ENCODE results near the gene IL34.

DNA sequence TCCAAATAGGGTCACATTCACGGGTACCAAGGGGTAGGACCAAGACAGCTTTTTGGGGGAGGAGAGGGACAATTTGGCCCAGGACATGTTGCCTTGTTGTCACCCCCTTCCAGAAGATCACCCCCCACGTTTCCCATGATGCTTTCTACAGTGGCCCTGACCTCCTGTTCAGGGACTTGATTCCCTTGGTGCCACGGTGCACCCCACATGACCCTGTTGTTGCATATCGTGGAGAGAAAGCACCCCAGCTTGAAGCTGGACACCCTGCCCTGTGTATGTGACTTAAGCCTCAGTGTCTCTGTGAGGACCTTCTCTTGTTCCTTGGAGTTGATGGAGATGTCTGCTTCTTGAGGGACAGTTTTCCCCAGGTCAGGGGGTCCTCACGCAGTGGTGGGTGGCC, 12.6 kb downstream of the IL34 start:
- TF ChIP-seq, protein P1, sequence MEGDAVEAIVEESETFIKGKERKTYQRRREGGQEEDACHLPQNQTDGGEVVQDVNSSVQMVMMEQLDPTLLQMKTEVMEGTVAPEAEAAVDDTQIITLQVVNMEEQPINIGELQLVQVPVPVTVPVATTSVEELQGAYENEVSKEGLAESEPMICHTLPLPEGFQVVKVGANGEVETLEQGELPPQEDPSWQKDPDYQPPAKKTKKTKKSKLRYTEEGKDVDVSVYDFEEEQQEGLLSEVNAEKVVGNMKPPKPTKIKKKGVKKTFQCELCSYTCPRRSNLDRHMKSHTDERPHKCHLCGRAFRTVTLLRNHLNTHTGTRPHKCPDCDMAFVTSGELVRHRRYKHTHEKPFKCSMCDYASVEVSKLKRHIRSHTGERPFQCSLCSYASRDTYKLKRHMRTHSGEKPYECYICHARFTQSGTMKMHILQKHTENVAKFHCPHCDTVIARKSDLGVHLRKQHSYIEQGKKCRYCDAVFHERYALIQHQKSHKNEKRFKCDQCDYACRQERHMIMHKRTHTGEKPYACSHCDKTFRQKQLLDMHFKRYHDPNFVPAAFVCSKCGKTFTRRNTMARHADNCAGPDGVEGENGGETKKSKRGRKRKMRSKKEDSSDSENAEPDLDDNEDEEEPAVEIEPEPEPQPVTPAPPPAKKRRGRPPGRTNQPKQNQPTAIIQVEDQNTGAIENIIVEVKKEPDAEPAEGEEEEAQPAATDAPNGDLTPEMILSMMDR (conservative IDR thresholded peaks at IDR 0.05; ENCODE audit: low read depth in 2 of 2), result no peak
- TF ChIP-seq POLR2AphosphoS5 (IDR thresholded peaks at IDR 0.05; ENCODE audit: low read depth) (no peak), EZH2 (IDR thresholded peaks at IDR 0.05; ENCODE audit: low read depth, unreplicated experiment) (no peak), STAT1 (IDR thresholded peaks at IDR 0.05; ENCODE audit: unreplicated experiment) (no peak), NANOG (IDR thresholded peaks at IDR 0.05; ENCODE audit: borderline replicate concordance) (no peak), EZH2phosphoT487 (IDR thresholded peaks at IDR 0.05; ENCODE audit: unreplicated experiment) (no peak), CREB1 (CRISPR knock-in tag; IDR thresholded peaks at IDR 0.05; ENCODE audit: low read depth) (no peak), JUNB (IDR thresholded peaks at IDR 0.05; ENCODE audit: unreplicated experiment) (no peak)
- TF ChIP-seq, protein P2, sequence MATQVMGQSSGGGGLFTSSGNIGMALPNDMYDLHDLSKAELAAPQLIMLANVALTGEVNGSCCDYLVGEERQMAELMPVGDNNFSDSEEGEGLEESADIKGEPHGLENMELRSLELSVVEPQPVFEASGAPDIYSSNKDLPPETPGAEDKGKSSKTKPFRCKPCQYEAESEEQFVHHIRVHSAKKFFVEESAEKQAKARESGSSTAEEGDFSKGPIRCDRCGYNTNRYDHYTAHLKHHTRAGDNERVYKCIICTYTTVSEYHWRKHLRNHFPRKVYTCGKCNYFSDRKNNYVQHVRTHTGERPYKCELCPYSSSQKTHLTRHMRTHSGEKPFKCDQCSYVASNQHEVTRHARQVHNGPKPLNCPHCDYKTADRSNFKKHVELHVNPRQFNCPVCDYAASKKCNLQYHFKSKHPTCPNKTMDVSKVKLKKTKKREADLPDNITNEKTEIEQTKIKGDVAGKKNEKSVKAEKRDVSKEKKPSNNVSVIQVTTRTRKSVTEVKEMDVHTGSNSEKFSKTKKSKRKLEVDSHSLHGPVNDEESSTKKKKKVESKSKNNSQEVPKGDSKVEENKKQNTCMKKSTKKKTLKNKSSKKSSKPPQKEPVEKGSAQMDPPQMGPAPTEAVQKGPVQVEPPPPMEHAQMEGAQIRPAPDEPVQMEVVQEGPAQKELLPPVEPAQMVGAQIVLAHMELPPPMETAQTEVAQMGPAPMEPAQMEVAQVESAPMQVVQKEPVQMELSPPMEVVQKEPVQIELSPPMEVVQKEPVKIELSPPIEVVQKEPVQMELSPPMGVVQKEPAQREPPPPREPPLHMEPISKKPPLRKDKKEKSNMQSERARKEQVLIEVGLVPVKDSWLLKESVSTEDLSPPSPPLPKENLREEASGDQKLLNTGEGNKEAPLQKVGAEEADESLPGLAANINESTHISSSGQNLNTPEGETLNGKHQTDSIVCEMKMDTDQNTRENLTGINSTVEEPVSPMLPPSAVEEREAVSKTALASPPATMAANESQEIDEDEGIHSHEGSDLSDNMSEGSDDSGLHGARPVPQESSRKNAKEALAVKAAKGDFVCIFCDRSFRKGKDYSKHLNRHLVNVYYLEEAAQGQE (IDR thresholded peaks at IDR 0.05; ENCODE audit: unreplicated experiment), result no peak
- TF ChIP-seq, protein P3, sequence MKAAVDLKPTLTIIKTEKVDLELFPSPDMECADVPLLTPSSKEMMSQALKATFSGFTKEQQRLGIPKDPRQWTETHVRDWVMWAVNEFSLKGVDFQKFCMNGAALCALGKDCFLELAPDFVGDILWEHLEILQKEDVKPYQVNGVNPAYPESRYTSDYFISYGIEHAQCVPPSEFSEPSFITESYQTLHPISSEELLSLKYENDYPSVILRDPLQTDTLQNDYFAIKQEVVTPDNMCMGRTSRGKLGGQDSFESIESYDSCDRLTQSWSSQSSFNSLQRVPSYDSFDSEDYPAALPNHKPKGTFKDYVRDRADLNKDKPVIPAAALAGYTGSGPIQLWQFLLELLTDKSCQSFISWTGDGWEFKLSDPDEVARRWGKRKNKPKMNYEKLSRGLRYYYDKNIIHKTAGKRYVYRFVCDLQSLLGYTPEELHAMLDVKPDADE (IDR thresholded peaks at IDR 0.05), result no peak
- TF ChIP-seq, protein P4, sequence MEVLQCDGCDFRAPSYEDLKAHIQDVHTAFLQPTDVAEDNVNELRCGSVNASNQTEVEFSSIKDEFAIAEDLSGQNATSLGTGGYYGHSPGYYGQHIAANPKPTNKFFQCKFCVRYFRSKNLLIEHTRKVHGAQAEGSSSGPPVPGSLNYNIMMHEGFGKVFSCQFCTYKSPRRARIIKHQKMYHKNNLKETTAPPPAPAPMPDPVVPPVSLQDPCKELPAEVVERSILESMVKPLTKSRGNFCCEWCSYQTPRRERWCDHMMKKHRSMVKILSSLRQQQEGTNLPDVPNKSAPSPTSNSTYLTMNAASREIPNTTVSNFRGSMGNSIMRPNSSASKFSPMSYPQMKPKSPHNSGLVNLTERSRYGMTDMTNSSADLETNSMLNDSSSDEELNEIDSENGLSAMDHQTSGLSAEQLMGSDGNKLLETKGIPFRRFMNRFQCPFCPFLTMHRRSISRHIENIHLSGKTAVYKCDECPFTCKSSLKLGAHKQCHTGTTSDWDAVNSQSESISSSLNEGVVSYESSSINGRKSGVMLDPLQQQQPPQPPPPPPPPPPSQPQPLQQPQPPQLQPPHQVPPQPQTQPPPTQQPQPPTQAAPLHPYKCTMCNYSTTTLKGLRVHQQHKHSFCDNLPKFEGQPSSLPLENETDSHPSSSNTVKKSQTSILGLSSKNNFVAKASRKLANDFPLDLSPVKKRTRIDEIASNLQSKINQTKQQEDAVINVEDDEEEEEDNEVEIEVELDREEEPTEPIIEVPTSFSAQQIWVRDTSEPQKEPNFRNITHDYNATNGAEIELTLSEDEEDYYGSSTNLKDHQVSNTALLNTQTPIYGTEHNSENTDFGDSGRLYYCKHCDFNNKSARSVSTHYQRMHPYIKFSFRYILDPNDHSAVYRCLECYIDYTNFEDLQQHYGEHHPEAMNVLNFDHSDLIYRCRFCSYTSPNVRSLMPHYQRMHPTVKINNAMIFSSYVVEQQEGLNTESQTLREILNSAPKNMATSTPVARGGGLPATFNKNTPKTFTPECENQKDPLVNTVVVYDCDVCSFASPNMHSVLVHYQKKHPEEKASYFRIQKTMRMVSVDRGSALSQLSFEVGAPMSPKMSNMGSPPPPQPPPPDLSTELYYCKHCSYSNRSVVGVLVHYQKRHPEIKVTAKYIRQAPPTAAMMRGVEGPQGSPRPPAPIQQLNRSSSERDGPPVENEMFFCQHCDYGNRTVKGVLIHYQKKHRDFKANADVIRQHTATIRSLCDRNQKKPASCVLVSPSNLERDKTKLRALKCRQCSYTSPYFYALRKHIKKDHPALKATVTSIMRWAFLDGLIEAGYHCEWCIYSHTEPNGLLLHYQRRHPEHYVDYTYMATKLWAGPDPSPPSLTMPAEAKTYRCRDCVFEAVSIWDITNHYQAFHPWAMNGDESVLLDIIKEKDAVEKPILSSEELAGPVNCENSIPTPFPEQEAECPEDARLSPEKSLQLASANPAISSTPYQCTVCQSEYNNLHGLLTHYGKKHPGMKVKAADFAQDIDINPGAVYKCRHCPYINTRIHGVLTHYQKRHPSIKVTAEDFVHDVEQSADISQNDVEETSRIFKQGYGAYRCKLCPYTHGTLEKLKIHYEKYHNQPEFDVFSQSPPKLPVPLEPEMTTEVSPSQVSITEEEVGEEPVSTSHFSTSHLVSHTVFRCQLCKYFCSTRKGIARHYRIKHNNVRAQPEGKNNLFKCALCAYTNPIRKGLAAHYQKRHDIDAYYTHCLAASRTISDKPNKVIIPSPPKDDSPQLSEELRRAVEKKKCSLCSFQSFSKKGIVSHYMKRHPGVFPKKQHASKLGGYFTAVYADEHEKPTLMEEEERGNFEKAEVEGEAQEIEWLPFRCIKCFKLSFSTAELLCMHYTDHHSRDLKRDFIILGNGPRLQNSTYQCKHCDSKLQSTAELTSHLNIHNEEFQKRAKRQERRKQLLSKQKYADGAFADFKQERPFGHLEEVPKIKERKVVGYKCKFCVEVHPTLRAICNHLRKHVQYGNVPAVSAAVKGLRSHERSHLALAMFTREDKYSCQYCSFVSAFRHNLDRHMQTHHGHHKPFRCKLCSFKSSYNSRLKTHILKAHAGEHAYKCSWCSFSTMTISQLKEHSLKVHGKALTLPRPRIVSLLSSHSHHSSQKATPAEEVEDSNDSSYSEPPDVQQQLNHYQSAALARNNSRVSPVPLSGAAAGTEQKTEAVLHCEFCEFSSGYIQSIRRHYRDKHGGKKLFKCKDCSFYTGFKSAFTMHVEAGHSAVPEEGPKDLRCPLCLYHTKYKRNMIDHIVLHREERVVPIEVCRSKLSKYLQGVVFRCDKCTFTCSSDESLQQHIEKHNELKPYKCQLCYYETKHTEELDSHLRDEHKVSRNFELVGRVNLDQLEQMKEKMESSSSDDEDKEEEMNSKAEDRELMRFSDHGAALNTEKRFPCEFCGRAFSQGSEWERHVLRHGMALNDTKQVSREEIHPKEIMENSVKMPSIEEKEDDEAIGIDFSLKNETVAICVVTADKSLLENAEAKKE (CRISPR knock-in tag; IDR thresholded peaks at IDR 0.05), result no peak

All from GM23338 (cell line).